ENCODE results near the gene BBLN. TPM values are rescaled to one million over a fixed set of nuclear protein-coding genes. Genes with fewer than 3 reads are reported as not detected.
"Not testable (repeated sequence)": the region's sequence is repeated elsewhere in the genome, so short reads cannot be mapped to it uniquely, and the experiment has no call there.

Gene BBLN
- total RNA-seq, 1 donor from 2014 or later, result 389 TPM

- intact Hi-C loops (cut with DNase I), result loop anchor here (1.0 to 5.0 kb wide), 3 partner anchors 32 to 194 kb away; partner anchors contain the start of genes BBLN, COQ4 and TRUB2
- Histone ChIP-seq H3K4me1 (peaks cover 4 to 19% of the 10 kb centered on the region in 2 donors), H3K9me3 (no peaks in the 10 kb centered on the region), H3K27ac (peak overlapping the region; percentile 95), H3K4me3 (peak overlapping the region; percentile 95 to 100), H3K36me3 (peaks cover 5 to 11% of the 10 kb centered on the region in 2 donors), H3K27me3 (no peaks in the 10 kb centered on the region)
- peak; percentile 27 to 87 for DNase-seq (ENCODE audit: low spot score in 2 of 2)
- TF ChIP-seq, protein P1, sequence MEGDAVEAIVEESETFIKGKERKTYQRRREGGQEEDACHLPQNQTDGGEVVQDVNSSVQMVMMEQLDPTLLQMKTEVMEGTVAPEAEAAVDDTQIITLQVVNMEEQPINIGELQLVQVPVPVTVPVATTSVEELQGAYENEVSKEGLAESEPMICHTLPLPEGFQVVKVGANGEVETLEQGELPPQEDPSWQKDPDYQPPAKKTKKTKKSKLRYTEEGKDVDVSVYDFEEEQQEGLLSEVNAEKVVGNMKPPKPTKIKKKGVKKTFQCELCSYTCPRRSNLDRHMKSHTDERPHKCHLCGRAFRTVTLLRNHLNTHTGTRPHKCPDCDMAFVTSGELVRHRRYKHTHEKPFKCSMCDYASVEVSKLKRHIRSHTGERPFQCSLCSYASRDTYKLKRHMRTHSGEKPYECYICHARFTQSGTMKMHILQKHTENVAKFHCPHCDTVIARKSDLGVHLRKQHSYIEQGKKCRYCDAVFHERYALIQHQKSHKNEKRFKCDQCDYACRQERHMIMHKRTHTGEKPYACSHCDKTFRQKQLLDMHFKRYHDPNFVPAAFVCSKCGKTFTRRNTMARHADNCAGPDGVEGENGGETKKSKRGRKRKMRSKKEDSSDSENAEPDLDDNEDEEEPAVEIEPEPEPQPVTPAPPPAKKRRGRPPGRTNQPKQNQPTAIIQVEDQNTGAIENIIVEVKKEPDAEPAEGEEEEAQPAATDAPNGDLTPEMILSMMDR (IDR thresholded peaks at IDR 0.05), result no peak
These were observed 31.9 kb upstream of the BBLN start for GRCh38 chr9:128127990-128128835.

DNA sequence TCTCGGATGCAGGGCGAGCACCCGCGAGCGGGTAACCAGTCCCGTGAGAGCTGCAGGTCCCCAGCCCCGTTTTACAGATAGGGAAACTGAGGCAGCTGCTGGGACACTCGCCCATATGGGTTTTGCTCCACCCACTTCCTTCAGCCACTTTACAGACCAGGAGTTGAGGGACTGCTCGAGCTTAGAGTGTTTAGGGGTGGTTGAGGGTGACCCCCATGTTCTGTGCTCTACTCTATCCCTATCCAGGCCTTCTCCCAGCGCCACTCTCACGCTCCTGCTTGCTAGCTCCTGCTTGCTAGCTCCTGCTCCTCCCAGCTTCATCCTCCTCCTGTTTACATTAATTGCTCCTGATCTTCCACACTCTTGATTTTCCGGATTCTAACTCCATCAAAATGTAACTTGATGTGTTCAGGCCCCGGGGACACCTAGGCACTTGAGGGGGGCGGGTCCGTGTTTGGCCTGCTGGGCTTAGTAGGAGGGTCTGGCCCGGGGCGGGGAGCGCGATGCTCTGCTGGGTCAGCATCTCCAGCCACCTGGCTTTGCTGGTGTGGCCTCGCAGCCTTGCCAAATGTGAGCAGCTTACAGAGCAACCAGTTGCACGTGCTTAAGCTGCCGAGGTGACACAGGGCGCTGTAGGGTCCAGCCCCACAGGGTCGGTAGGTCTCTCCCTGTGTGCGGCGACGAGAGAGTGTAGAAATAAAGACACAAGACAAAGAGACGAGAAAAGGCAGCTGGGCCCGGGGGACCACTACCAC is 31.1 kb upstream of the BBLN start:
- Histone ChIP-seq H3K4me3 (peak overlapping the region; percentile 95 to 100), H3K4me1 (peaks cover 4 to 19% of the 10 kb centered on the region in 2 donors), H3K27ac (peak overlapping the region; percentile 95), H3K36me3 (peaks cover 0 to 3% of the 10 kb centered on the region in 2 donors), H3K27me3 (no peaks in the 10 kb centered on the region), H3K9me3 (no peaks in the 10 kb centered on the region)
- TF ChIP-seq, protein P1 (IDR thresholded peaks at IDR 0.05), result no peak
- intact Hi-C loops (cut with DNase I), result loop anchor here (1.0 to 5.0 kb wide), 3 partner anchors 31 to 193 kb away; partner anchors contain the start of genes BBLN, COQ4 and TRUB2
- DNase-seq (ENCODE audit: low spot score in 2 of 2), result no peak

GRCh38 chr9:128129976-128130590 is 30.0 kb upstream of the BBLN start:
- not testable (repeated sequence) for DNase-seq (ENCODE audit: low spot score in 2 of 2)

GRCh38 chr9:128130651-128131050 is 29.4 kb upstream of the BBLN start:
- H3K27me3 ChIP-seq; H3K36me3 ChIP-seq; H3K4me3 ChIP-seq; intact Hi-C loops (cut with DNase I); H3K27ac ChIP-seq; DNase-seq (ENCODE audit: low spot score in 2 of 2); H3K9me3 ChIP-seq: not testable (repeated sequence)
- H3K4me1 ChIP-seq, result peaks cover 4 to 14% of the 10 kb centered on the region in 2 donors

More at GRCh38 chr9:128129976-128130590, 30.0 kb upstream of the BBLN start:
- TF ChIP-seq, protein P1 (IDR thresholded peaks at IDR 0.05), result peak in 2 of 3 experiments; percentile 47 to 50
- not testable (repeated sequence) for H3K36me3 ChIP-seq, H3K27me3 ChIP-seq, H3K9me3 ChIP-seq, H3K4me3 ChIP-seq, H3K27ac ChIP-seq
- H3K4me1 ChIP-seq, result peaks cover 4 to 19% of the 10 kb centered on the region in 2 donors
- intact Hi-C loops (cut with DNase I), result loop anchor here (5.0 kb wide), 2 partner anchors 153 to 192 kb away; partner anchors contain the start of genes COQ4 and TRUB2

DNA sequence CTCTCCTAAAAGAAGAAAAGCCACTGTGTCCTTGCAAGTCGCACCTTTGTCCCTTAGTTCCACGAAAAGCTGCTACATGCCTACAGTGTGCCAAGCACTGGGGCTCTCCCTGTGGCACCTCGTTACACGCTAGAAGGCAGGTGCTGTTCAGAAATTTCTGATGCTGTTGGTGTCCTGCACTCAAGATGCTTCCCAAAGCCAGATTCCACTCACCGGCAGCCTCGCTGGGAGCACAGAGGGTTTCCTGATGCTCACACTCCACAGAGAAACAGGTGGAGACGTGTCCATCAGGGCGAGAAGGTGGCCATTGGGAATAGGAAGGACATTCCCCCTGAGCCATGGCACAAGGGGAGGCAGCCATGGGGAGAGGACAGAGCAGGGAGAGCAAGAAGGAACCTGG is 28.7 kb upstream of the BBLN start:
- H3K27me3 ChIP-seq; intact Hi-C loops (cut with DNase I); H3K4me3 ChIP-seq; H3K9me3 ChIP-seq; DNase-seq (ENCODE audit: low spot score in 2 of 2); H3K4me1 ChIP-seq; H3K27ac ChIP-seq; H3K36me3 ChIP-seq: not testable (repeated sequence)

GRCh38 chr9:128132139-128132538 is 27.9 kb upstream of the BBLN start:
- H3K4me1 ChIP-seq; H3K27ac ChIP-seq; H3K4me3 ChIP-seq; intact Hi-C loops (cut with DNase I); H3K27me3 ChIP-seq; DNase-seq (ENCODE audit: low spot score in 2 of 2); H3K9me3 ChIP-seq; H3K36me3 ChIP-seq: not testable (repeated sequence)

GRCh38 chr9:128135561-128135960 is 24.5 kb upstream of the BBLN start:
- H3K27ac ChIP-seq; H3K4me1 ChIP-seq; intact Hi-C loops (cut with DNase I); H3K36me3 ChIP-seq; H3K9me3 ChIP-seq; DNase-seq (ENCODE audit: low spot score in 2 of 2); H3K4me3 ChIP-seq; H3K27me3 ChIP-seq: not testable (repeated sequence)
